ENCODE data around the gene AGBL1.

AGBL1 gene

DNA sequence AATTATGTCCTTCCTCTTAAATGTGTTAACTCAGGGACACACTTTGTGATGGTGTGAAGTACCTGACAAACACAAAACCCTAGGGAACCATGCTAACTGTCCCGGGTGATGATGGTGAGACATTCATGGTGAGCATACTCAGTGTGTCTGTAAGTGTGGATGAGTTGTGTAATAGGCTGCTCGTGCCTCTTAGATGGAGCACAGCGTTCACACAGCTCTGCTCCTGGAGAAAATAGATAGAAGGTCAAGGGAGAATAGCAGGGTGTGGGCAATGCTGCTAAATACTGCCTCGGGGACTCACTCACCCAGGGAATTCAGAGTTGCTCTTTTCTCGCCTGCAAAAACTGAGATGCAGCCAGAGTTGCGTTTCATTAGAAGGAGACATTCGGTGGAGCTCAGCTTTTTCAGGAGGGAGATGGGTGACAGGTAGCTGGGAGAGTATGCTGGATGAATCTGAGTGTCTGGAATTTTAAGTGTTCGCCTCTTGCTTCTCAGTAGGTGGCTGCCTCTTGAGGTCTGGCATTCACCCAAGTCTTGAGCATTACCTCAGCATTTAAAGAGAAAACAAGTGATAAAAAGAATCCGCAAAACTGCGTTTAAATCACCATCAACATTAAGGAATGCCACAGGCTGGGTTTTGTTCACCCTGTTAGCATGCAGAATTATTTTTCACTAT lies 813.2 kb downstream of the AGBL1 start:
- no peak for TF ChIP-seq TAF1 (IDR thresholded peaks at IDR 0.05; ENCODE audit: borderline replicate concordance, insufficient read depth, low read length)
- no peak for TF ChIP-seq POLR2AphosphoS5 (IDR thresholded peaks at IDR 0.05; ENCODE audit: low read depth, low read length)
- TF ChIP-seq SIN3A (IDR thresholded peaks at IDR 0.05; ENCODE audit: borderline replicate concordance, insufficient read depth, low read length) = no peak
- TF ChIP-seq, protein P1, sequence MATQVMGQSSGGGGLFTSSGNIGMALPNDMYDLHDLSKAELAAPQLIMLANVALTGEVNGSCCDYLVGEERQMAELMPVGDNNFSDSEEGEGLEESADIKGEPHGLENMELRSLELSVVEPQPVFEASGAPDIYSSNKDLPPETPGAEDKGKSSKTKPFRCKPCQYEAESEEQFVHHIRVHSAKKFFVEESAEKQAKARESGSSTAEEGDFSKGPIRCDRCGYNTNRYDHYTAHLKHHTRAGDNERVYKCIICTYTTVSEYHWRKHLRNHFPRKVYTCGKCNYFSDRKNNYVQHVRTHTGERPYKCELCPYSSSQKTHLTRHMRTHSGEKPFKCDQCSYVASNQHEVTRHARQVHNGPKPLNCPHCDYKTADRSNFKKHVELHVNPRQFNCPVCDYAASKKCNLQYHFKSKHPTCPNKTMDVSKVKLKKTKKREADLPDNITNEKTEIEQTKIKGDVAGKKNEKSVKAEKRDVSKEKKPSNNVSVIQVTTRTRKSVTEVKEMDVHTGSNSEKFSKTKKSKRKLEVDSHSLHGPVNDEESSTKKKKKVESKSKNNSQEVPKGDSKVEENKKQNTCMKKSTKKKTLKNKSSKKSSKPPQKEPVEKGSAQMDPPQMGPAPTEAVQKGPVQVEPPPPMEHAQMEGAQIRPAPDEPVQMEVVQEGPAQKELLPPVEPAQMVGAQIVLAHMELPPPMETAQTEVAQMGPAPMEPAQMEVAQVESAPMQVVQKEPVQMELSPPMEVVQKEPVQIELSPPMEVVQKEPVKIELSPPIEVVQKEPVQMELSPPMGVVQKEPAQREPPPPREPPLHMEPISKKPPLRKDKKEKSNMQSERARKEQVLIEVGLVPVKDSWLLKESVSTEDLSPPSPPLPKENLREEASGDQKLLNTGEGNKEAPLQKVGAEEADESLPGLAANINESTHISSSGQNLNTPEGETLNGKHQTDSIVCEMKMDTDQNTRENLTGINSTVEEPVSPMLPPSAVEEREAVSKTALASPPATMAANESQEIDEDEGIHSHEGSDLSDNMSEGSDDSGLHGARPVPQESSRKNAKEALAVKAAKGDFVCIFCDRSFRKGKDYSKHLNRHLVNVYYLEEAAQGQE (IDR thresholded peaks at IDR 0.05; ENCODE audit: insufficient read depth in 1 of 2, low read depth in 2 of 2, low read length in 2 of 2) = no peak
- TF ChIP-seq FOXP2 (optimal IDR thresholded peaks at IDR 0.05; ENCODE audit: borderline replicate concordance, extremely low read depth, extremely low read length, insufficient read depth) = no peak

- TF ChIP-seq POLR2AphosphoS5 (IDR thresholded peaks at IDR 0.05; ENCODE audit: low read depth, low read length) (no peak), SIN3A (IDR thresholded peaks at IDR 0.05; ENCODE audit: borderline replicate concordance, insufficient read depth, low read length) (no peak), FOXP2 (optimal IDR thresholded peaks at IDR 0.05; ENCODE audit: borderline replicate concordance, extremely low read depth, extremely low read length, insufficient read depth) (no peak), TAF1 (IDR thresholded peaks at IDR 0.05; ENCODE audit: borderline replicate concordance, insufficient read depth, low read length) (no peak)
- TF ChIP-seq, protein P1 (IDR thresholded peaks at IDR 0.05; ENCODE audit: insufficient read depth in 1 of 2, low read depth in 2 of 2, low read length in 2 of 2) = no peak
Measured at GRCh38 chr15:86894269-86894668, 814.6 kb downstream of the AGBL1 start.

DNA sequence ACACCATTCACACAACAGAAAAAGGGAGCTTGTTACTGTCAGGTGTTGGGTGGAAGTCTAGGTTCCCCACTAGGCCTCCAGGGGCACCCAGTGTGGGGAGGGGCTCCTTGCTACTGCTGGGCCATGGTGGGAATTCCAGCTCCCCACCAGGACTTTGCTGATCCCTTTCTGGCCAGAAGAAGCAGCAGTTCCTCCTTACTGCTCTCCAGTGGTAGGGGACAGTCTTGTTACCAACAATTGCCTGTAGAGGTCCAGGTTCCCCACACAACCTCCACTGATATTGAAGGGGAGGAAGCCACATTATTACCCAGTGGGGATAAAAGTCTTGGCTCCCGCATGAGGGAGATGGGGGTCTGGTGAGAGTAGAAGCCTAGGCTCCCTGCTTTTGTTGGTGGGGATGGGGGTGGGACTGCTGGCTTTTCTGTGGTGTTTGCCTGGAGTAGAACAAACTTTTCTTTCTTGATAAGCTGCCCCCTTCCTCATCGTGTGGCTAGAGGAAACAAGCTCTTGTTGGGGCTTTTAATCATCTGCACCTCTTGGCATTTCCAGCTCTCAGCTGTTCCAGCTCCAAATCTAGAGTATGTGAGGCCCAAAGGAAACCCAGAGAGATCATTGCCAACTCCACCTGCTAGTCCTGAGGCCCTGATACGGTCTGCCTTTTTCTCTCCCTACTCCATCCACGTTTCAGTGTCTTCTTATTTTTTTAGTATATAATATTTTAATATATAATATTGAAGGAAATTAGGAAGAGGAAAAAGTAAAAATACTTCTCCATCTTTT lies 824.2 kb downstream of the AGBL1 start:
- TF ChIP-seq POLR2AphosphoS5 (IDR thresholded peaks at IDR 0.05; ENCODE audit: low read depth, low read length) (no peak), SIN3A (IDR thresholded peaks at IDR 0.05; ENCODE audit: borderline replicate concordance, insufficient read depth, low read length) (no peak), TAF1 (IDR thresholded peaks at IDR 0.05; ENCODE audit: borderline replicate concordance, insufficient read depth, low read length) (no peak), FOXP2 (optimal IDR thresholded peaks at IDR 0.05; ENCODE audit: borderline replicate concordance, extremely low read depth, extremely low read length, insufficient read depth) (no peak)
- TF ChIP-seq, protein P1 (IDR thresholded peaks at IDR 0.05; ENCODE audit: insufficient read depth in 1 of 2, low read depth in 2 of 2, low read length in 2 of 2) = no peak

- TF ChIP-seq, protein P1 (IDR thresholded peaks at IDR 0.05; ENCODE audit: insufficient read depth in 1 of 2, low read depth in 2 of 2, low read length in 2 of 2) = no peak
- TF ChIP-seq SIN3A (IDR thresholded peaks at IDR 0.05; ENCODE audit: borderline replicate concordance, insufficient read depth, low read length) (no peak), FOXP2 (optimal IDR thresholded peaks at IDR 0.05; ENCODE audit: borderline replicate concordance, extremely low read depth, extremely low read length, insufficient read depth) (no peak), POLR2AphosphoS5 (IDR thresholded peaks at IDR 0.05; ENCODE audit: low read depth, low read length) (no peak), TAF1 (IDR thresholded peaks at IDR 0.05; ENCODE audit: borderline replicate concordance, insufficient read depth, low read length) (no peak)
Measured at GRCh38 chr15:86905625-86906256, 826.1 kb downstream of the AGBL1 start.

Data from PFSK-1 (cell line).